ENCODE data around the gene SGTA.
"Not testable (repeated sequence)": the region's sequence is repeated elsewhere in the genome, so short reads cannot be mapped to it uniquely, and the experiment has no call there.

Gene SGTA

GRCh38 chr19:2722541-2723344 is 60.3 kb downstream of the SGTA start:
- peak; percentile 85 to 92 for DNase-seq

- DNase-seq = no peak
These were observed 61.2 kb downstream of the SGTA start for GRCh38 chr19:2721570-2722540.

- no peak for DNase-seq
These were observed 62.1 kb downstream of the SGTA start, which contains the start of gene DIRAS1 for GRCh38 chr19:2720777-2721569. Gene DIRAS1 (minus strand): TSS chr19:2721372. CDS start chr19:2717806, 3,566 bp downstream.

GRCh38 chr19:2719920-2720776 is 62.9 kb downstream of the SGTA start:
- DNase-seq = peak; percentile 19 to 40

- no peak for DNase-seq
These were observed 63.8 kb downstream of the SGTA start for GRCh38 chr19:2719232-2719735.

GRCh38 chr19:2717638-2718541 is 65.2 kb downstream of the SGTA start:
- no peak for DNase-seq

- DNase-seq = no peak
These were observed 66.1 kb downstream of the SGTA start for GRCh38 chr19:2716722-2717637.

- no peak for DNase-seq
These were observed 66.8 kb downstream of the SGTA start for GRCh38 chr19:2716275-2716650.

GRCh38 chr19:2715470-2716274 is 67.4 kb downstream of the SGTA start:
- DNase-seq = no peak

- no peak for DNase-seq
These were observed 68.4 kb downstream of the SGTA start for GRCh38 chr19:2714531-2715269.

GRCh38 chr19:2714102-2714501 is 69.0 kb downstream of the SGTA start:
- not testable (repeated sequence) for DNase-seq

- DNase-seq = not testable (repeated sequence)
These were observed 69.9 kb downstream of the SGTA start for GRCh38 chr19:2713170-2713569.

- no peak for DNase-seq
These were observed 71.2 kb downstream of the SGTA start for GRCh38 chr19:2711875-2712205.

GRCh38 chr19:2711172-2711874 is 71.8 kb downstream of the SGTA start:
- DNase-seq = peak; percentile 45 to 56

GRCh38 chr19:2706251-2706650 is 76.8 kb downstream of the SGTA start:
- no peak for DNase-seq

Measured in inflammatory macrophage (primary cell).